ENCODE measurements around the gene SLC25A12. TPM values are rescaled to one million over a fixed set of nuclear protein-coding genes. Genes with fewer than 3 reads are reported as not detected.
"Not testable (repeated sequence)": the region's sequence is repeated elsewhere in the genome, so short reads cannot be mapped to it uniquely, and the experiment has no call there.

SLC25A12 gene
- total RNA-seq, 1 experiment from 2014 or later: 28.8 TPM

GRCh38 chr2:171909266-171909665, 15.2 kb upstream of the SLC25A12 start:
- BruUV-seq (replicated peaks): no TSS peak
- Histone ChIP-seq H3K27ac (no peak overlapping the region), H3K4me2 (no peak overlapping the region), H3K27me3 (ENCODE audit: insufficient read depth, low read depth) (no peaks in the 10 kb centered on the region), H3K4me1 (replicated peaks; ENCODE audit: insufficient read depth) (no peaks in the 10 kb centered on the region), H3K4me3 (no peak overlapping the region), H3K9me3 (ENCODE audit: insufficient read depth, low read depth) (no peaks in the 10 kb centered on the region), H3K9me2 (ENCODE audit: insufficient read depth) (no peaks in the 10 kb centered on the region), H3K36me3 (ENCODE audit: low read depth) (no peaks in the 10 kb centered on the region), H3F3A (ENCODE audit: insufficient read depth, low read depth) (no peaks in the 10 kb centered on the region), H4K20me1 (ENCODE audit: insufficient read depth) (no peaks in the 10 kb centered on the region), H3K79me2 (ENCODE audit: low read depth) (no peaks in the 10 kb centered on the region), H2AFZ (no peak overlapping the region)
- no peak for TF ChIP-seq EZH2 (IDR thresholded peaks at IDR 0.05; ENCODE audit: low read depth)
- no peak for TF ChIP-seq CTCF (conservative IDR thresholded peaks at IDR 0.05)
- ChIA-PET CTCF (interaction anchor here (0.6 to 0.7 kb wide), 4 partner anchors 9 to 143 kb away, joined by 4 to 8 read pairs (median 5); no protein-coding TSS in a partner anchor), POLR2A (ENCODE audit: unreplicated experiment) (no interaction called here)
- intact Hi-C loops (cut with micrococcal nuclease; ENCODE audit: unreplicated experiment): no loop called here
- DNase-seq: no peak

GRCh38 chr2:171908235-171908634, 14.2 kb upstream of the SLC25A12 start:
- intact Hi-C loops (cut with micrococcal nuclease; ENCODE audit: unreplicated experiment): no loop called here
- no peak for DNase-seq
- Histone ChIP-seq H3K27ac (no peak overlapping the region), H4K20me1 (ENCODE audit: insufficient read depth) (no peaks in the 10 kb centered on the region), H3K79me2 (ENCODE audit: low read depth) (no peaks in the 10 kb centered on the region), H3K4me1 (replicated peaks; ENCODE audit: insufficient read depth) (no peaks in the 10 kb centered on the region), H2AFZ (no peak overlapping the region), H3K36me3 (ENCODE audit: low read depth) (no peaks in the 10 kb centered on the region), H3K4me2 (no peak overlapping the region), H3K4me3 (no peak overlapping the region), H3F3A (ENCODE audit: insufficient read depth, low read depth) (no peaks in the 10 kb centered on the region), H3K27me3 (ENCODE audit: insufficient read depth, low read depth) (no peaks in the 10 kb centered on the region), H3K9me3 (ENCODE audit: insufficient read depth, low read depth) (no peaks in the 10 kb centered on the region), H3K9me2 (ENCODE audit: insufficient read depth) (no peaks in the 10 kb centered on the region)
- no peak for TF ChIP-seq EZH2 (IDR thresholded peaks at IDR 0.05; ENCODE audit: low read depth)
- no peak for TF ChIP-seq CTCF (conservative IDR thresholded peaks at IDR 0.05)
- POLR2A ChIA-PET (ENCODE audit: unreplicated experiment): no interaction called here
- CTCF ChIA-PET: interaction anchor here (0.5 kb wide), 1 partner anchor 12 kb away, joined by 11 read pairs; no protein-coding TSS in a partner anchor
- BruUV-seq (replicated peaks): no TSS peak

- TF ChIP-seq CTCF (conservative IDR thresholded peaks at IDR 0.05) (no peak), EZH2 (IDR thresholded peaks at IDR 0.05; ENCODE audit: low read depth) (no peak)
- intact Hi-C loops (cut with micrococcal nuclease; ENCODE audit: unreplicated experiment): no loop called here
- Histone ChIP-seq H3K36me3 (ENCODE audit: low read depth) (no peaks in the 10 kb centered on the region), H4K20me1 (ENCODE audit: insufficient read depth) (no peaks in the 10 kb centered on the region), H3K4me2 (no peak overlapping the region), H3K79me2 (ENCODE audit: low read depth) (no peaks in the 10 kb centered on the region), H2AFZ (no peak overlapping the region), H3K9me2 (ENCODE audit: insufficient read depth) (no peaks in the 10 kb centered on the region), H3K4me3 (no peak overlapping the region), H3K9me3 (ENCODE audit: insufficient read depth, low read depth) (no peaks in the 10 kb centered on the region), H3K4me1 (replicated peaks; ENCODE audit: insufficient read depth) (no peaks in the 10 kb centered on the region), H3F3A (ENCODE audit: insufficient read depth, low read depth) (no peaks in the 10 kb centered on the region), H3K27me3 (ENCODE audit: insufficient read depth, low read depth) (no peaks in the 10 kb centered on the region), H3K27ac (no peak overlapping the region)
- BruUV-seq (replicated peaks): no TSS peak
- no peak for DNase-seq
- CTCF ChIA-PET: no interaction called here
- POLR2A ChIA-PET (ENCODE audit: unreplicated experiment): no interaction called here
These were observed 8.9 kb upstream of the SLC25A12 start for GRCh38 chr2:171902840-171903420.

- CTCF ChIA-PET; H3K9me3 ChIP-seq (ENCODE audit: insufficient read depth, low read depth); H4K20me1 ChIP-seq (ENCODE audit: insufficient read depth); H3K4me3 ChIP-seq; H3K4me2 ChIP-seq; intact Hi-C loops (cut with micrococcal nuclease; ENCODE audit: unreplicated experiment); H3K79me2 ChIP-seq (ENCODE audit: low read depth); POLR2A ChIA-PET (ENCODE audit: unreplicated experiment); H3K27ac ChIP-seq; H2AFZ ChIP-seq; DNase-seq; H3K36me3 ChIP-seq (ENCODE audit: low read depth); BruUV-seq (replicated peaks); H3K27me3 ChIP-seq (ENCODE audit: insufficient read depth, low read depth); H3K4me1 ChIP-seq (replicated peaks; ENCODE audit: insufficient read depth); H3K9me2 ChIP-seq (ENCODE audit: insufficient read depth): not testable (repeated sequence)
- H3F3A ChIP-seq (ENCODE audit: insufficient read depth, low read depth): peaks cover 20% of the 10 kb centered on the region; the same call in 1 of the 2 replicates
These were observed 5.7 kb upstream of the SLC25A12 start for GRCh38 chr2:171899623-171900282.

All from PC-9 (cell line).